SK-N-SH treated with all-trans-retinoic acid at 6 μM for 48 hours (cell line): ENCODE results near the gene CACNB4.

Experiments used
- BACH2 ChIP-seq: fragments of 250-450 bp; sonication (Bioruptor Pico); IDR thresholded peaks from 2 replicates; pipeline ENCODE4 v1.9.0; 2021; ENCODE audit warnings: mild to moderate bottlenecking, borderline replicate concordance
- CSDC2 ChIP-seq: fragments of 250-450 bp; sonication (Bioruptor Pico); IDR thresholded peaks from 2 replicates; pipeline ENCODE4 v1.5.0; 2020; ENCODE audit warnings: mild to moderate bottlenecking, moderate library complexity
- CSRNP3 ChIP-seq: fragments of 250-450 bp; sonication (Bioruptor Pico); IDR thresholded peaks from 2 replicates; pipeline ENCODE4 v1.5.1; 2021; ENCODE audit warnings: mild to moderate bottlenecking, moderate library complexity
- ESRRG ChIP-seq: fragments of 250-450 bp; sonication (Bioruptor Pico); IDR thresholded peaks from 2 replicates; pipeline ENCODE4 v1.6.1; 2021; ENCODE audit warnings: mild to moderate bottlenecking
- OSR1 ChIP-seq: fragments of 250-450 bp; sonication (Bioruptor Pico); IDR thresholded peaks from 2 replicates; pipeline ENCODE4 v1.8.0; 2022; ENCODE audit warnings: moderate library complexity, mild to moderate bottlenecking, inconsistent platforms
- PATZ1 ChIP-seq: fragments of 250-450 bp; sonication (Bioruptor Pico); IDR thresholded peaks from 2 replicates; pipeline ENCODE4 v1.8.0; 2020; ENCODE audit warnings: mild to moderate bottlenecking, moderate library complexity, borderline replicate concordance
- POU6F1 ChIP-seq: fragments of 250-450 bp; sonication (Bioruptor Pico); IDR thresholded peaks from 2 replicates; pipeline ENCODE4 v1.8.0; 2021; ENCODE audit warnings: low read depth, mild to moderate bottlenecking, moderate library complexity, borderline replicate concordance
- RARB ChIP-seq: fragments of 250-450 bp; sonication (Bioruptor Pico); IDR thresholded peaks from 2 replicates; pipeline ENCODE4 v1.8.0; 2021; ENCODE audit warnings: mild to moderate bottlenecking, moderate library complexity
- TCF4 ChIP-seq: fragments of 250-450 bp; sonication (Bioruptor Pico); IDR thresholded peaks from 2 replicates; pipeline ENCODE4 v1.8.0; 2021; ENCODE audit warnings: mild to moderate bottlenecking, moderate library complexity, borderline replicate concordance
- ZFP3 ChIP-seq: fragments of 250-450 bp; sonication (Bioruptor Pico); IDR thresholded peaks from 2 replicates; pipeline ENCODE4 v1.5.0; 2020; ENCODE audit warnings: mild to moderate bottlenecking, moderate library complexity
- ZFP30 ChIP-seq: fragments of 450-650 bp; formaldehyde crosslinking; IDR thresholded peaks from 2 replicates; pipeline ENCODE4 v1.5.0; 2022; ENCODE audit warnings: mild to moderate bottlenecking, moderate library complexity
- ZNF565 ChIP-seq: fragments of 450-650 bp; formaldehyde crosslinking; conservative IDR thresholded peaks from 2 replicates; pipeline ENCODE4 v1.5.0; 2020; ENCODE audit warnings: low read depth, mild to moderate bottlenecking, moderate library complexity
- ZNF70 ChIP-seq: fragments of 450-650 bp; formaldehyde crosslinking; IDR thresholded peaks from 2 replicates; pipeline ENCODE4 v1.5.0; 2020; ENCODE audit warnings: mild to moderate bottlenecking, moderate library complexity

DNA sequence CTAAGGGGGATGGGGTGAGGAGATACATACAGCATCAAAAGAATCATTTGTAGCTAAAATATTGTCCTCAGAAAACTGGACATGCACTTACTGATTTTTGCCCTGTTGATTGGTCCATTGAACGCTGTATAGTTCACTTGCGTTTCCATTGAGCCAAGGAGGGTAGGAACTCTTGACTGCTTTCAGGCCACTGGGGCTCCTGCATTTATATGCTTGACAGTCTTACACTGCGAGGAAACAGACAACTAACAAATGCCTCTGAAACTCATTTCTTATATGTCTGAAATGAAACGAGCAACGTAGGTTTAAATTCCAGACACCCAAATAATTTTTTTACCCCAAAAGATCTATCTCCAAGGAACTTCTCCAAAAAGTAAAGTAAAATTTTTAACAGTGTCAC, 312.8 kb downstream of the CACNB4 start:
- TF ChIP-seq ZFP3 (no peak), ESRRG (CRISPR knock-in tag) (no peak), ZNF70 (no peak), OSR1 (CRISPR knock-in tag) (no peak), PATZ1 (CRISPR knock-in tag) (no peak), CSDC2 (CRISPR knock-in tag) (no peak), POU6F1 (no peak), RARB (no peak), CSRNP3 (CRISPR knock-in tag) (no peak), ZNF565 (no peak), ZFP30 (no peak), TCF4 (no peak), BACH2 (CRISPR knock-in tag) (no peak)
